GM21447 (cell line): ENCODE results near the gene ABCA7.

ENCODE experiments used
- ATAC-seq: cut with Tn5 transposase; IDR thresholded peaks from one replicate; pipeline ENCODE4 v1.9.1; 2021; ENCODE audit not compliant: unreplicated experiment

Gene ABCA7

DNA sequence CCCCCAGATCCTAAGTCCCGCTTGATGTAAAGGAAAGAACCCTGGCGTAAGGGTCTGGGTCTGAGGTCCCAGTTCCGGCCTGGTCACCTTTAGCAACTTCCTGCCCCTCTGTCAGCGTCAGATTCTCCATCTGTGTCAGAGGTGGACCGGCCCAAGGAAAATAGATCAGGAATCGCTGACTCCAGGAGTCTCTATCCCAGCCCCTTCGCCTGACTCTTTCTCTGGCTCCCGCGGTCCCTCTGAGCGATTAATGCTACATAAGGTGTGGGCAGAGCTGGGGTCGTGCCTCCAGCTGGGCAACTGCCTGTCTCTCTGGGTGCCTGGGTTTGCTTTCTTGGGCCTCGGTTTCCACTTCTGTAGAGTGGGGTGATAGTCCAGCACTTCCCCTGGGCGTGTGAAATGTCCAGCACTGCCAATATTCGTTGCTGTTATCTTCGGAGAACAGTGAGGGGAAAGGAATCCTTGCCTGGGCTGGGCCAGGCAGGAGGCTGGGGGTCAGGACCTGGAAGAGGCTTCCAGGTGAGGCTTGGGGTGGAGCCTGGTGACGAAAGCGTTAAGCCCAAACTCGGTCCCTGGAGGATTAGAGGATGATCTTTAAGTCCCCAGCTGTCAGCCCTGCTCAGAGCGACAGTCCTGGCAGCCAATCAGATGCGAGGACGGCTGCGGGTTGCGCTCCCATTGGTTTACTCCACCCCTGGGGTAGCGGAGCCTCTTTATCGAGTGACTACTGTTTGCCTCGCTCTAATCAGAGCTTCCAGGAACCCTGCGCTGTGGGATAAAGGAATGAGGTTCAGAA lies 767 bp downstream of the ABCA7 start:
- peak; percentile 40 for ATAC-seq

DNA sequence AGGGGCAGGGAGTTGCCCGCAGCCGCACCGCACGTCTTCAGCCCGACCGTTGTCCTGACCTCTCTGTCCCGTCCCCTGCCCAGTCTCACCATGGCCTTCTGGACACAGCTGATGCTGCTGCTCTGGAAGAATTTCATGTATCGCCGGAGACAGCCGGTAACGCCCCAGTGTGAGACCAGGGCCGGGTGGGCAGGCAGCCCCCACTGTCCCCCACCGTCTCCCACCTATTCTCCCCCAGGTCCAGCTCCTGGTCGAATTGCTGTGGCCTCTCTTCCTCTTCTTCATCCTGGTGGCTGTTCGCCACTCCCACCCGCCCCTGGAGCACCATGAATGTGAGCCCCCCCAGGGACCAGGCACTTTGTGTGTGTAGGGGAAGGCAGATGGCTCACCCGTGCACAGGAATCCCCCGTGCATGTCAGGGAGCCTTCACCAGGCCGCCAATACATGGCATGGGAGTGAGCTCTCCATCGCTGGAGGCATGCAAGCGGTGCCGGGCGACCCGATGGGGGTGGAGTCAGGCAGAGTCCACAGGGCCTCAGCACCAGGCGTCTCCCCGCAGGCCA lies 1.4 kb downstream of the ABCA7 start:
- ATAC-seq: no peak

DNA sequence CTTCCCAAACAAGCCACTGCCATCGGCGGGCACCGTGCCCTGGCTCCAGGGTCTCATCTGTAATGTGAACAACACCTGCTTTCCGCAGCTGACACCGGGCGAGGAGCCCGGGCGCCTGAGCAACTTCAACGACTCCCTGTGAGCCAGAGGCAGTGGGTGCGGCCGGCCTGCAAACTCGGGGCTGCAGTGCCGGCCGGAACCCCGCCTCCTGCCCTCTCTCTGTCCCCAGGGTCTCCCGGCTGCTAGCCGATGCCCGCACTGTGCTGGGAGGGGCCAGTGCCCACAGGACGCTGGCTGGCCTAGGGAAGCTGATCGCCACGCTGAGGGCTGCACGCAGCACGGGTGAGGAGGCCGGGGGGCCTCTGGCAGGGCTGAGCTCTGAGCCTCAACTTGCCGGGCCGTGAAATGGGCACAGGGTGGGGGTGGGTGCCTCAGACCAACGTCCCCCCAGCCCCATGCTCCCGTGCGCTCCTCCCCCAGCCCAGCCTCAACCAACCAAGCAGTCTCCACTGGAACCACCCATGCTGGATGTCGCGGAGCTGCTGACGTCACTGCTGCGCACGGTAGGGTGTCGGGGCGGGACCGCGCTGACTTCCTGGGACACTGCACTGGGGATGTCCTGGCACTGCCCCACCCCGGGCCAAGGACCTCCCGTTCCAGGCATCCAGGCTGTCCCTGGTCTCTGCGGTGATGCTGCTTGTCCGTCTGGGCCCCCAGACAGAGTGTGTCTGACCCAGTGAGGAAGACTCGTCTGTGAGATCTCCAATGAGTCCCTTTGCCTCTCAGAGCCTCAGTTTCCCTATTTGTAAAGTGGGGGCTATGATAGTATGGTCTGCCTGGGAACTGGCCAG lies 2.2 kb downstream of the ABCA7 start:
- ATAC-seq: no peak

DNA sequence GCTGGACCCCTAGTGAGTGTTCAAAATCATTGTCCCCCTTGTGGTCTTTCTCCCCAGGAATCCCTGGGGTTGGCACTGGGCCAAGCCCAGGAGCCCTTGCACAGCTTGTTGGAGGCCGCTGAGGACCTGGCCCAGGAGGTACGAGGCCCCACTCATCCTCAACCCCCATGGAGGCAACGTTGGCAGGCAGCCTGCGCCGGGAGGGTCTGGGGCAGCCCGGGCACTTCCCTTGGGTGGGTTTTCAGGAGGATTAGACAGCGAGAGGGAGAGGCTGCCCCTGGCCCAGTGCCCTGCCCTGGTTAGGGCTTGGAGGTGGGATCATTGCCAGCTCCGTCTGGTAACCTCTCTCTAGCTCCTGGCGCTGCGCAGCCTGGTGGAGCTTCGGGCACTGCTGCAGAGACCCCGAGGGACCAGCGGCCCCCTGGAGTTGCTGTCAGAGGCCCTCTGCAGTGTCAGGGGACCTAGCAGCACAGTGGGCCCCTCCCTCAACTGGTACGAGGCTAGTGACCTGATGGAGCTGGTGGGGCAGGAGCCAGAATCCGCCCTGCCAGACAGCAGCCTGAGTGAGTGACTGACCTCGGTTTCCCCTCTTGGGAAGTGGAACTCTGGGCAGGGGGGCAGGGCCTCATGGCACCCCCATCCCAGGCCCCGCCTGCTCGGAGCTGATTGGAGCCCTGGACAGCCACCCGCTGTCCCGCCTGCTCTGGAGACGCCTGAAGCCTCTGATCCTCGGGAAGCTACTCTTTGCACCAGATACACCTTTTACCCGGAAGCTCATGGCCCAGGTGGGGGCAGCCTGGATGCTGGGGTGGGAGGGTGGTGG lies 3.0 kb downstream of the ABCA7 start:
- ATAC-seq: no peak

DNA sequence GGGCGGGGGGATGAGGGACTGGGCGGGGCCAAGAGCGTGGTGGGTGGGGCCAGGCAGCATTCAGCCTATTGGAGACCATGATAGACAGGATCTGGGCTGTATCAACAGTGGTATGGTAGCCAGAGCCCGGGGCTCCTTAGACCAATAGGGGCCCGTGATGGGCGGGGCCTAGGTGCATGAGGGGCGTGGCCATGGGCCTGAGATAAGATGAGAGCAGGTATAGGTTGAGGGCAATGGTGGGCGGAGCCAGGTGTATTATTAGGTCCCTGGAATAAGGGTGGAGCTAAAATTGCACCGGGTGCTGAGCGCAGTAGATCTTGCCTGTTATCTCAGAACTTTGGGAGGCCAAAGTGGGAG lies 5.3 kb downstream of the ABCA7 start:
- no peak for ATAC-seq

DNA sequence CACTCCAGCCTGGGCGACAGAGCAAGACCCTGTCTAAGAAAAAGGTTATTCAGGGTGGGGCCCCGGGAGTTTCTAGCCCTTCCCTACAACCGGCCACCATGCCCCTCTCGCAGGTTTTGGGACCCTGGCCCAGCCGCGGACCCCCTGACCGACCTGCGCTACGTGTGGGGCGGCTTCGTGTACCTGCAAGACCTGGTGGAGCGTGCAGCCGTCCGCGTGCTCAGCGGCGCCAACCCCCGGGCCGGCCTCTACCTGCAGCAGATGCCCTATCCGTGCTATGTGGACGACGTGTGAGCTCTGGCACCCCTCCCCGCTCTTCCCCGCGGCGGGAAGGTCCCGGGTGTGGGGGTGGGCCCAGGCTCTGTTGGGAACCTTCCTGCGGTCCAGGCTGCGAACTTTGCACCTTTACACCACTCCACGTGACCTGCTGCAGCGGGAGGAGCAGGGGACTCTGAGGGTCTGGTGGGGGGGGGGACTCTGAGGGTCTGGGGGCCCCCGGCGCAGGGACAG lies 6.3 kb downstream of the ABCA7 start:
- no peak for ATAC-seq

DNA sequence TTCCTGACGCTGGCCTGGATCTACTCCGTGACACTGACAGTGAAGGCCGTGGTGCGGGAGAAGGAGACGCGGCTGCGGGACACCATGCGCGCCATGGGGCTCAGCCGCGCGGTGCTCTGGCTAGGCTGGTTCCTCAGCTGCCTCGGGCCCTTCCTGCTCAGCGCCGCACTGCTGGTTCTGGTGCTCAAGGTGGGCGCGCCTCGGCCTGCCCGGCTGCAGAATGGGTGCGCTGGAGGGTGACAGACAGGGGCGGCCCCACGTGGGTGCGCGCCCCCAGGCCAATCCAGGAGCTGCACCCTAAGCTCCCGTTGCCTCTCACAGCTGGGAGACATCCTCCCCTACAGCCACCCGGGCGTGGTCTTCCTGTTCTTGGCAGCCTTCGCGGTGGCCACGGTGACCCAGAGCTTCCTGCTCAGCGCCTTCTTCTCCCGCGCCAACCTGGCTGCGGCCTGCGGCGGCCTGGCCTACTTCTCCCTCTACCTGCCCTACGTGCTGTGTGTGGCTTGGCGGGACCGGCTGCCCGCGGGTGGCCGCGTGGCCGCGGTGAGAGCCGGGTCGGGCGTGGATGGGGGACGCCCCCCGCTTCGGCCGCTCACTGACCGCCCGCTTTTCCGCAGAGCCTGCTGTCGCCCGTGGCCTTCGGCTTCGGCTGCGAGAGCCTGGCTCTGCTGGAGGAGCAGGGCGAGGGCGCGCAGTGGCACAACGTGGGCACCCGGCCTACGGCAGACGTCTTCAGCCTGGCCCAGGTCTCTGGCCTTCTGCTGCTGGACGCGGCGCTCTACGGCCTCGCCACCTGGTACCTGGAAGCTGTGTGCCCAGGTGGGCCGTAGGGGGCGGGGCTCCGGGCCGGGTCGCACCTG lies 7.2 kb downstream of the ABCA7 start:
- ATAC-seq: no peak

DNA sequence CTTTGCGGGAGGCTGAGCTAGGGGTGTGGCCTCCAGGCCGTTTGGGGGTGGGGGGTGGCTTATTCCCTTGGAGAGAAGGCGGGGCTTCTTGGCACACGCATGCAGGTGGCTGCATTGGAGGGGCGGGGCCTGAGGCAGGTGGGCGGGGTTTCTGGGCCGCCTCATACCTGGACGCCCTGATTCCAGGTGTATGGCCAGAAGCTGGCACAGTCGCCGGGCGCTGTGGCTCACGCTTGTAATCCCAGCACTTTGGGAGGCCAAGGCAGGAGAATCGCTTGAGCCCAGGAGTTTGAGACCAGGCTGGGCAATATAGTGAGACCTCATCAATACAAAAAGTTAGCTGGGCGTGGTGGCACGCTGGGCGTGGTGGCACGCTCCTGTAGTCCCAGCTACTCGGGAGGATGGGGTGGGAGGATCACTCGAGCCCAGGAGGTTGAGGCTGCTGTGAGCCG lies 7.8 kb downstream of the ABCA7 start:
- ATAC-seq: no peak

DNA sequence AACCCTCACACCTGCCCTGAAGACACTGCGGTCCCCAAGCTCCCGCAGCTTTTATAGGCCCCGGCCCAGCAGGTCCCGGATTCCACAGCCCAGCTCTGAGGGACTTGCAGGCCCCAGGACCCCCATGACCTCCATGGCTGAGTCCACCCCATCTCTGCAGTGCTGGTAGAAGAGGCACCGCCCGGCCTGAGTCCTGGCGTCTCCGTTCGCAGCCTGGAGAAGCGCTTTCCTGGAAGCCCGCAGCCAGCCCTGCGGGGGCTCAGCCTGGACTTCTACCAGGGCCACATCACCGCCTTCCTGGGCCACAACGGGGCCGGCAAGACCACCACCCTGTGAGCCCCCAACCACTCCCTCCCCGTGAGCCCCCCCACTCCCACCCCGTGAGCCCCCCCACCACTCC lies 9.2 kb downstream of the ABCA7 start:
- no peak for ATAC-seq

DNA sequence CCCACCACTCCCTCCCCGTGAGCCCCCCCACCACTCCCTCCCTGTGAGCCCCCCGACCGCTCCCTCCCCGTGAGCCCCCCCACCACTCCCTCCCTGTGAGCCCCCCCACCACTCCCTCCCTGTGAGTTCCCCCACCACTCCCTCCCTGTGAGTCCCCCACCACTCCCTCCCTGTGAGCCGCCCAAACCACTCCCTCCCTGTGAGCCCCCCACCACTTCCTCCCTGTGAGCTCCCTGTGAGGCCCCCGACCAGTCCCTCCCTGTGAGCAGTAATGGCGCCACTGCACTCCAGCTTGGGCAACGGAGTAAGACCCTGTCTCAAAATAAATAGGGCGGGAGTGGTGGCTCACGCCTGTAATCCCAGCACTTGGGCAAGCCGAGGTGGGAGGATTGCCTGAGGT lies 9.9 kb downstream of the ABCA7 start:
- no peak for ATAC-seq

DNA sequence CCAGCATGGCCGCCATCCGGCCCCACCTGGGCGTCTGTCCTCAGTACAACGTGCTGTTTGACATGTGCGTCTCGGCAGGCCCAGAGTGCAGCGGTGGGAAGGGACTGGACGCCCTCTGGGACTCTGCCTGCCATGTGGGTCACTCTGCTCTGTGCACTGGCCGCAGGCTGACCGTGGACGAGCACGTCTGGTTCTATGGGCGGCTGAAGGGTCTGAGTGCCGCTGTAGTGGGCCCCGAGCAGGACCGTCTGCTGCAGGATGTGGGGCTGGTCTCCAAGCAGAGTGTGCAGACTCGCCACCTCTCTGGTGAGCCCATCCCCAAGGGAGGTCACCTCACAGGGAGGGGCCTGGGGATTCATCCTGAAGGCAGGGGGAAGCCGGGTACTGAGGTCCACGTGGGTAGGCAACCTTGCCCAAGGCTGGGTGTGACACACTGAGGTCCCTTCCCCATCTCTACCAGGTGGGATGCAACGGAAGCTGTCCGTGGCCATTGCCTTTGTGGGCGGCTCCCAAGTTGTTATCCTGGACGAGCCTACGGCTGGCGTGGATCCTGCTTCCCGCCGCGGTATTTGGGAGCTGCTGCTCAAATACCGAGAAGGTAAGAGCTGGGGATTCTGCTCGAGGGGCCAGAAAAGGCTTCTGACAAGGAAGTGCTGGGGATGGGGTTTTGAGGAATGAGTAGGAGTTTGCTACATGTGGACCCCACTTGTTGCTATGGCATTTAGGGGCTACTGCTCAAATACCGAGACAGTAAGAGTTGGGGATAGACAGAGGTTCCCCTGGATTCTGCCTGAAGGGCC lies 11.3 kb downstream of the ABCA7 start:
- no peak for ATAC-seq

DNA sequence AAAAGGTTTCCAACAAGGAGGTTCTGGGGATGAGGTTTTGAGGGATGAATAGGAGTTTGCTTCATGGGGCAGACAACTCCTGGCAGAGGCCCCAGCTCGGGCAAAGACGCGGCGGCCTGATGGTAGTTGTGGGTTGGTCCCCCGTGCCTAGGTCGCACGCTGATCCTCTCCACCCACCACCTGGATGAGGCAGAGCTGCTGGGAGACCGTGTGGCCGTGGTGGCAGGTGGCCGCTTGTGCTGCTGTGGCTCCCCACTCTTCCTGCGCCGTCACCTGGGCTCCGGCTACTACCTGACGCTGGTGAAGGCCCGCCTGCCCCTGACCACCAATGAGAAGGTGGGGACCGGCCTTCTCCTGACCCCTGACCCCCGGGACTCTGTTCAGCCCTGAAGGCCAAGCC lies 11.9 kb downstream of the ABCA7 start:
- ATAC-seq: no peak

DNA sequence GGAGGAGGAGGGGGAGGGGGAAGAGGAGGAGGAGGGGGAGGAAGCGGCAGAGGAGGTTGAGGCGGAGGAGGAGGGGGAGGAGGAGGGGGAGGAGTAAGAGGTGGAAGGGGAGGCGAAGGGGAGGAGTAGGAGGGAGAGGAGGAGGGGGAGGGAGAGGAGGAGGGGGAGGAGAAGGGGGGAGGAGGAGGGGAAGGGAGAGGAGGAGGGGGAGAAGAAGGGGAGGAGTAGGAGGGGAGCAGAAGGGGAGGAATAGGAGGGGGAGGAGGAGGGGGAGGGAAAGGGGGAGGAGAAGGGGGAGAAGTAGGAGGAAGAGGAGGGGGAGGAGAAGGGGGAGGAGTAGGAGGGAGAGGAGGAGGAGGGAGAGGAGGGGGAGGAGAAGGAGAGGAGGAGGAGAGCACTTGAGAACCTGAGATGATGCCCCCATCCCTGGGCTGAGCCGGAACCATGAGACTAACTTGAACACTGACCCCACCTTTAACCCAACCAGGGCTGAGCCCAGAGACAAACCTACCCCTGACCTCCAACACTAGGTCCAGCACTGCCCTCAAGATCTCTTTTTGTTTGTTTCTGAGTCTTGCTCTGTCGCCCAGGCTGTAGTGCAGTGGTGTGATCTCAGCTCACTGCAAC lies 12.6 kb downstream of the ABCA7 start:
- no peak for ATAC-seq

DNA sequence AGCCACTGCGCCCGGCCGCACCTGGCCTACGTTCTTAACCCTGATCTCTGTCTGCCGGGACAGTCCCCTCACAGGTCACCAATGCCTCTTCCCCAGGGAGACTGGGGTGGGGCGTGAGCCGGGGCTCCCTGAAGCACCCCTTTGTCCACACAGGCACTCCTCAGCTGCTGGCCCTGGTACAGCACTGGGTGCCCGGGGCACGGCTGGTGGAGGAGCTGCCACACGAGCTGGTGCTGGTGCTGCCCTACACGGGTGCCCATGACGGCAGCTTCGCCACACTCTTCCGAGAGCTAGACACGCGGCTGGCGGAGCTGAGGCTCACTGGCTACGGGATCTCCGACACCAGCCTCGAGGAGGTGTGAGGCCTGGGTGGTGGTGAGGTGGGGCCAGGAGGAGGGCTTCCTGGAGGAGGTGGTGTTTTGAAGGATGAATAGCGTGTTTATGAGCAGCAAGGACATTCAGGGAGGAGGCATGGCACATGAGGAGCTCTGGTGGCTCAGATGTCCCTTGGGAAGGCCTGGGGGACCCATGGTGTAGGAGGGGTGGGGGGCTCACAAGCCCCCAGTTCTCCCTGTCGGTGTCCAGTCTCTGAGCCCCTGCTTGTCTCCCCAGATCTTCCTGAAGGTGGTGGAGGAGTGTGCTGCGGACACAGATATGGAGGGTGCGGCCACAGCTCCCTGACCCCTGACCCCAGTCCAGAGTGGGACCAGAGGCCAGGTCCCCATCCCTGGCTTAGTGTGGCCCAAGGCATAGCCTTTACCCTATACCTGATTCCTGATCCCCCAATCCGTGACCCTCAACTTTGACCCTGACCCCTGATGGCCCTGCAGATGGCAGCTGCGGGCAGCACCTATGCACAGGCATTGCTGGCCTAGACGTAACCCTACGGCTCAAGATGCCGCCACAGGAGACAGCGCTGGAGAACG lies 13.5 kb downstream of the ABCA7 start:
- no peak for ATAC-seq

DNA sequence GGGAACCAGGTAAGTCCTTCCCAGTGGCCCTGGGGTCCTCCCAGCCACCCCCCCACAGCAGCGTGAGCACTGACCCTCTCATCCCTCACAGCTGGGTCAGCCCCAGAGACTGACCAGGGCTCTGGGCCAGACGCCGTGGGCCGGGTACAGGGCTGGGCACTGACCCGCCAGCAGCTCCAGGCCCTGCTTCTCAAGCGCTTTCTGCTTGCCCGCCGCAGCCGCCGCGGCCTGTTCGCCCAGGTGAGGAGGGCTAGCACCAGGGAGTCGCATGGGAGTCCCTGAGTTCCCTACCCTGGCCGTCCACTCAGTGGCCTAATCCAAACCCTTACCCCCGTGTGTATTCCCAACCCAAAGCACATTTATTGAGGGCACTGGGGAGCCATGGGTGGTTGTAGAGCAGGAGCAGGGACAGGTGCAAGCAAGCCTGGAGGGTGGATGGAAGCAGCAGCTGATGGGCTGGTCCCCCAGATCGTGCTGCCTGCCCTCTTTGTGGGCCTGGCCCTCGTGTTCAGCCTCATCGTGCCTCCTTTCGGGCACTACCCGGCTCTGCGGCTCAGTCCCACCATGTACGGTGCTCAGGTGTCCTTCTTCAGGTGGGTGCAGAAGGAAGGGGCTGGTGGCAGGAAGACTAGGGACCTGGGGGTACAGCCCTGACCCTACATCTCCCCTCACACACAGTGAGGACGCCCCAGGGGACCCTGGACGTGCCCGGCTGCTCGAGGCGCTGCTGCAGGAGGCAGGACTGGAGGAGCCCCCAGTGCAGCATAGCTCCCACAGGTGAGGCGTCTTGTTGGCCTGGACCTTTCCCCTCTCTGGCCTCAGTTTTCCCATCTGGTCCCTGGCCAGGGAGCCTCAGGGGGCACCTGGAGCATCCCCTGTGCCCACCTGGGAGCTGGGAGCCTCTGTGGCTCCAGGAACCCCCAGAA lies 14.5 kb downstream of the ABCA7 start:
- no peak for ATAC-seq

DNA sequence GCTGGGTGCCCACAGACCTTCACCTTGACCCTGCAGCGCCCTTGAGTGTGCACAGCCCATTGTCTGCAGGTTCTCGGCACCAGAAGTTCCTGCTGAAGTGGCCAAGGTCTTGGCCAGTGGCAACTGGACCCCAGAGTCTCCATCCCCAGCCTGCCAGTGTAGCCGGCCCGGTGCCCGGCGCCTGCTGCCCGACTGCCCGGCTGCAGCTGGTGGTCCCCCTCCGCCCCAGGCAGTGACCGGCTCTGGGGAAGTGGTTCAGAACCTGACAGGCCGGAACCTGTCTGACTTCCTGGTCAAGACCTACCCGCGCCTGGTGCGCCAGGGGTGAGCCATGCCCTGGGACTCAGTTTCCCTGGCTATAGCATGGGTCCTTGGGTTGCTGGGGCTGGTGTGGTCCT lies 15.1 kb downstream of the ABCA7 start:
- no peak for ATAC-seq
